HG03060 (cell line): Measurements from ENCODE around the gene PLPP7.
"Not testable (repeated sequence)": the region's sequence is repeated elsewhere in the genome, so short reads cannot be mapped to it uniquely, and the experiment has no call there.

ENCODE experiments used
- ATAC-seq: cut with Tn5 transposase; IDR thresholded peaks from one replicate; pipeline ENCODE4 v1.9.1; 2021; ENCODE audit warnings: low read depth, moderate number of reproducible peaks; ENCODE audit not compliant: unreplicated experiment

Gene PLPP7

GRCh38 chr9:131324736-131325679 lies 35.5 kb downstream of the PLPP7 start:
- ATAC-seq: no peak

- no peak for ATAC-seq
These were observed 39.7 kb downstream of the PLPP7 start for GRCh38 chr9:131329241-131329641.

DNA sequence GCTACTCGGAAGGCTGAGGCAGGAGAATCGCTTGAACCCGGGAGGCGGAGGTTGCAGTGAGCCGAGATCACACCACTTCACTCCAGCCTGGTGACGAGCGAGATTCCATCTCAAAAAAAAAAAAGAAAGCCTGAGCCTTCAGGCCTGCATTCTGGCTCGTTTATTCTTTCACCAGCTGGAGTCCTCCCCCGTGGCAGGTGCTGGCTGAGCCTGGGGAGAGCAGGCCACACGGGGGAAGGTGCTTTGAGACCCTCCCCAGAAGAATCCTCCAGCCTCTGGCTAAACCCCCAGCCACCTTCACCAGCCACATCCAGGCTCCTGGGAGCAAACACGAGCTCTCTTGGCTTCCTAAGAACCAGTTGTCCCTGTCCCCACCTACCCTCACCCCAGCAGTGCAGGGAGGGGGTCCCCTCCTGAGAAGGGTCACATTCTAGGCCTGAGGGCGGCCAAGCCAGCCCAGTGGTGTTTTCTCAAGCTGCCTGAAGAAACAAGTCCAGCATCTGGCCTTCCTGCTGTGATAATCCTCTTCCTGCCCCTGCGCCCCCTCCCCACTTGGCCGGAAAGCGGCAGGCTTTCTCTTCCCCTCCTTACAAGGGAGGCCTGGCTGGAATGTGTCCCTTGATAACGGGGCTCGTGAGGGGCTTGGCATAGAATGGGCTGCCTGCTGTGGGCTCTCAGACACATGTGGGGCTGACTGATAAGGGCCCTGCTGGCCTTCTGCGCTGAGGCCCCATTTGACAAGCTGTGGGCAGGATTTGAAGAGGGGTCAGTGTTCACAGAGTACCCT lies 41.5 kb downstream of the PLPP7 start:
- no peak for ATAC-seq

GRCh38 chr9:131331996-131332395 lies 42.5 kb downstream of the PLPP7 start:
- ATAC-seq: not testable (repeated sequence)

DNA sequence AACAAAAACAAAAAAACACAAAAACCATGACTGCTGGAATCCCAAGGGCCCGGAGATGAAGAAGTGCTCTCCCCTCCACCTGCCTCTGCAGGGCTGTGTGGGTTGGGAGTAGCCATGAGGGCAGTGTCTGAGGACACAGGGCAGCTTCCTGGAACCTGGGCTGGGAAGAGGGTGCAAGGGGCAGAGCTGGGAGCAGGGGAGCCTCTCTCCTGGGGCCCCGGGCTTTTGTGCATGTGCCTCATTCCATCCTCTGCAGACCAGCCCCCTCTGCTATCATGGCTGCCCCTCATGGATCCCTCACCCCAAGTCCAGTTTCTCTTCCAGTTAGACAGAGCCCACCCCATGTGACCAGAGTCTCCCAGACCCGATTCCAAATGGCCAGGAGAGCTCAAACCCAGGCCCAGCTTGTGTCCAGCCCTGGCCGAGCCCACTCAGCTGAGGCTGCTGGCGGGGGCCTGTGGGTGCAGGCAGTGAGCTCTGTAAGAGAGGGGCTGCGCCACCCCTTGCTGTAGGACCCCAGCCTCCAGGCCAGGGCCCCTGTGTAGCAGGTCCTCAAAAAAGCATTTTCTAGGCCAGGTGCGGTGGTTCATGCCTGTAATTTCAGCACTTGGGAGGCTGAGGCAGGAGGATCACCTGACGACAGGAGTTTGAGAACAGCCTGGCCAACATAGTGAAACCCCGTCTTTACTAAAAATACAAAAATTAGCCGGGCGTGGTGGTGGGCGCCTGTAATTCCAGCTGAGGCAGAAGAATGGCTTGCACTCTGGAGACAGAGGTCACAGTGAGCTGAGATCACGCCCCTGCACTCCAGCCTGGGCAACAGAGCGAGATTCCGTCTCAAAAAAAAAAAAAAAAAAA lies 44.5 kb downstream of the PLPP7 start:
- no peak for ATAC-seq

- ATAC-seq: no peak
These were observed 45.3 kb downstream of the PLPP7 start for GRCh38 chr9:131334629-131335367.

DNA sequence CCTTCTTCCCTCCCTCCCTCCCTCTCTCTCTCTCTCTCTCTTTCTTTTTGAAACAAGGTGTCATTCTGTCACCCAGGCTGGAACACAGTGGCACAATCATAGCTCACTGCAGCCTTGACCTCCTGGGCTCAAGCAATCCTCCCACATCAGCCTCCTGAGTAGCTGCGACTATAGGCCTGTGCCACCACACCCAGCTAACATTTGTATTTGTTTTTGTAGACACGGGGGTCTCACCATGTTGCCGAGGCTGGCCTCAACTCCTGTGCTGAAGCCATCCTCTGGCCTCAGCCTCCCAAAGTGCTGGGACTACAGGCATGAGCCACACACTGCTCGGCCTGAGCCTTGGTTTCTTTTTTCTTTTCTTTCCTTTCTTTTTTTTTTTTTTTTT lies 45.8 kb downstream of the PLPP7 start:
- ATAC-seq: no peak

DNA sequence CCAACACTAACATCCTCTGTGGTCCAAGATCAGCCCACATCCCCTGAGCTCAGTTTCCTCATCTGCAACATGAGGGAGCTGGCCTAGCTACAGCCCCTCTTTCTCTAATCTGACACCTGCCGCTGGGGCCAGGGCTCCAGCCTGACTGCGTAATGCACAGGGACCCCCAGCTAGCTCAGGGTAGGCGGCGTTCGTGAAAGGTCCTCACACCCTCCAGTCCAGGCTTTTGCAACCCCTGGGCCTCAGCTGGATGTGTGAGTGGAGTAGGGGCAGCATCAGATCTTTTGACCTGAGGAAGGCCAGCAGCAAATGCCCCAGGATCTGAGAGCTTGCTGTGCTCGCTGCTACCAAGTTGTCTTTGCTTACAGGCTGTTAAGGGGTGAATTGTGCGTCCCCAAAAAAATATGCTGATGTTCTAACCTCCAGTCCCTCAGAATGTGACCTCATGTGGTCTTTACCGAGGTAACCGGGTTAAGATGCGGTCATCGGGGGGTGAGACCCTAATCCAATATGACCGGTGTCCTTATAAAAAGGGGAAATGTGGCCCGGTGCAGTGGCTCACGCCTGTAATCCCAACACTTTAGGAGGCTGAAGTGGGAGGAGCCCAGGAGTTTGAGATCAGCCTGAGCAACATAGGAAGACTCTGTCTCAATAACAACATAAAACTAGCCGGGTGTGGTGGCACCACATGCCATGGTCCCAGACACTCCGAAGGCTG lies 47.8 kb downstream of the PLPP7 start:
- ATAC-seq: no peak

DNA sequence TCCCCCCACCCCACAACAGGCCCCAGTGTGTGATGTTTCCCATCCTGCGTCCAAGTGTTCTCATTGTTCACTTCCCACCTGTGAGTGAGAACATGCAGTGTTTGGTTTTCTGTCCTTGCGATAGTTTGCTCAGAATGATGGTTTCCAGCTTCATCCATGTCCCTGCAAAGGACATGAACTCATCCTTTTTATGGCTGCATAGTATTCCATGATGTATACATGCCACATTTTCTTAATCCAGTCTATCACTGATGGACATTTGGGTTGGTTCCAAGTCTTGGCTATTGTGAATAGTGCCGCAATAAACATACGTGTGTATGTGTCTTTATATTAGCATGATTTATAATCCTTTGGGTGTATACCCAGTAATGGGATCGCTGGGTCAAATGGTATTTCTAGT lies 49.7 kb downstream of the PLPP7 start:
- ATAC-seq: not testable (repeated sequence)

- not testable (repeated sequence) for ATAC-seq
These were observed 55.5 kb downstream of the PLPP7 start for GRCh38 chr9:131344931-131345535.

- ATAC-seq: no peak
These were observed 57.0 kb downstream of the PLPP7 start for GRCh38 chr9:131346559-131346958.

- no peak for ATAC-seq
These were observed 58.0 kb downstream of the PLPP7 start for GRCh38 chr9:131347376-131348020.

- no peak for ATAC-seq
These were observed 59.4 kb downstream of the PLPP7 start for GRCh38 chr9:131348631-131349521.

DNA sequence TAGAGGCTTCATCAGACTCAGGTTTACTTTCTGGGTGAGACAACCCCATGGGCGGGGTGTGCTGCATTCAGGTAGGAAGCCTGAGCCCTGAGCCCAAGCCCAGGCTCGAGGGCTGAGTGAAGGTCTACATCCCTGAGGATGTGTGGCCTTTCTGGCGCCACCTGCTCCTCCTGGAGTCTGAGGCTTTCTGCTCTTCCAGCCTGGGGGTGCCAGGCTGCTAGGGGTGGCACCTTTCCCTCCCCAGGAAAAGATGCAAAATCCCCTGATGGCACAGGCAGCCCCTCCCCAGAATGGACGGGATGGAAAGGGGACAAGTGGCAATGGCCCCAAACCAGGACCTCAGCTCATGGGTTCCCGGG lies 60.0 kb downstream of the PLPP7 start:
- no peak for ATAC-seq

GRCh38 chr9:131349881-131350563 lies 60.5 kb downstream of the PLPP7 start:
- no peak for ATAC-seq

DNA sequence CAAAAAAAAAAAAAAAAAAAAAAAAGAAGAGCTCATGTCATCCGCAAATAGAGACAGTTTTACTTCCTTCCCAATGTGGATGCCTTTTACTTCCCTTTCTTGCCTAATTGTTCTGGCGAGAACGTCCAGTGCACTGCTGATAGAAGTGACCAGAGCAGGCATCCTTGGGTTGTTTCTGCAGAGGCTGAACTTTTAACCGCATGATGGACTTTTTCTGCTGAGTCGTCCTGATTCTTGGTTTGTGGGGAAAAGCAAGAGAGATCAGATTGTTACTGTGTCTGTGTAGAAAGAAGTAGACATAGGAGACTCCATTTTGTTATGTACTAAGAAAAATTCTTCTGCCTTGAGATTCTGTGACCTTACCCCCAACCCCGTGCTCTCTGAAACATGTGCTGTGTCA lies 67.0 kb downstream of the PLPP7 start:
- not testable (repeated sequence) for ATAC-seq

- no peak for ATAC-seq
These were observed 69.0 kb downstream of the PLPP7 start for GRCh38 chr9:131358556-131358955.
